NCI-H146 (cell line): ENCODE results near the gene SHISA6.

Experiments used
- DNase-seq: peaks from one replicate; lab custom pipeline; 2025; lab: John Stamatoyannopoulos, UW

Gene SHISA6

GRCh38 chr17:11353601-11354000, 112.6 kb downstream of the SHISA6 start:
- no peak for DNase-seq

DNA sequence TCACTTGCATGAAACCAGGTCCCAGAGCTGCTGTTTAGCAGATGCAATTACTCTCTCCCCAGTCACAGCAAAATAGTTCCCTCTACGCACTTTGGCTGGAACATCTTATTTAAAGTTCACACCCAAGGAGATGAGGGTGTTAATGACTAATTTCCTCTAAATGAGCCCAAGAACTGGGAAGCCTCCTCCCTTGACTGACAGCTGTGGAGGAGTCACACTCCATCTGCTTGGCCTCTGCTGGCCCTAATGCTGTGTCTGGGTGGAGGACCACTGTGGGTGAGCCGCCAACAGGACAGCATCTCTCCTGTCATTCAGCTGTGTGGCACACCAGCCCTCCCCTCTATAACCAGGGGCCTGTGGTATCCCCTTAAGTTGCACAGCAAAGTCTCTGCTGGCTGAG, 115.4 kb downstream of the SHISA6 start:
- DNase-seq: no peak

DNA sequence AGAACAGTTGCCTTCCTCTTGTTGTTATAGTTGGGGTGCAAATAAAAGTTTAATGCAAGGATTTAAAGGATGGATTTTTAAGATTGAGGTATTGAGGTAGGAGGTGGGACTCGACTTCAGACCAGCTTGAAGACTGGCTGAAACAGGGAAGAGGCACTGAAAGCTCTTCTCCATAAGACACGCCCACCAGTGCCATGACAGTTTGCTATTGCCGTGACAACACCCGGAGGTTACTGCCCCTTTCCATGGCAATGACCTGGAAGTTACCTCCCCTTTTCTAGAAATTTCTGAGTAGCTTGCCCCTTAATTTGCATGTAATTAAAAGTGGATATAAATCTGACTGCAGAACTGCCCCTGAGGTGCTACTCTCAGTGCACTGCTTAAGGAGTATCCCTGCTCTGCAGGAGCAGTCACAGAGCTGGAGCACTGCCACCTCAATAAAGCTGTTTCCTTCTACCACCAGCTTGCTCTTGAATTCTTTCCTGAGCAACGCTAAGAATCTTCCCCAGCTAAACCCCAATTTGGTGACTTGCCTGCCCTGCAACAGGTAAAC, 122.6 kb downstream of the SHISA6 start:
- no peak for DNase-seq

DNA sequence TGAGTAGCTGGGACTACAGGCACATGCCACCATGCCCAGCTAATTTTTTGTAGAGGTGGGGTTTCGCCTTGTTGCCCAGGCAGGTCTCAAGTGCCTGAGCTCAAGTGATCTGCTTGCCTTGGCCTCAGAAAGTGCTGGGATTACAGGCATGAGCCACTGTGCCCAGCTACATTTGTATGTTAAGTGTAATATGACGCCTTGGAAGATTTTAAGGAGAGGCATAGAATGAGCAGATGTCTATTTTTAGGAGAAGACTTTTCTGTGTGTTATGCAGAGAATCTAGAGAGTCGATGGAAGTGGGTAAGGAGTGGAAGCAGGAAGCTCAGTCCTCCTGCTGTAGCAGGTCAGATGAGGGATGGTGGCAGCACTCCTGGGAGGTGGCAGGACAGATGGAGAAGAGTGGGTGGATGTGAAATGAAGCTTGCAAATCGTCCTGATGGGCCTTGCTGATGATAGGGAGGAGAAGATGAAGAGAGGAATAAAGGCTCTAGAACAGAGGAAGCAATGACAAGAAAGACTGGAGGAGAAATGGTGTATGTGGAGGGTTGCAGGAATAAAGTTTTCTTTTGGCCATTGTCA, 125.3 kb downstream of the SHISA6 start:
- no peak for DNase-seq

DNA sequence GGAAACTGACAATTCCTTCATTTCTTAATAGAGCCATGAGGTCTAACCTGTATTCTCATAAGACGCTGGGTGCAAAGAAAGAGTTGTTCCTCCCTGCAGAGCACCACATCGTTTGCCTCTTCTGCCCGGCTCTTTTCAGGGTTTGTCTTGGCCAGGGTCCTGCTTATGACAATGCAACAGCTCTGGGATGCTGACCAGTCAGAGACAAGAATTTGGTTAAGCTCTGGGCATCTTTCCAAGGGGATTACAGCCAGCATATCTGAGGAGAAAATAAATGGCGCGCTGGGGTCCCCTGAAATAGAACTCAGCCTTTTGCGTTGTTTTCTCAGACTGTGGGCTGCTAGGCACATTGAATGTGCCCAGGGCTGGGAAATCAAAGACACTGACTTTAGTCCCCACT, 128.6 kb downstream of the SHISA6 start:
- DNase-seq: no peak

- DNase-seq: no peak
Observed at GRCh38 chr17:11372692-11373091, 131.7 kb downstream of the SHISA6 start.

DNA sequence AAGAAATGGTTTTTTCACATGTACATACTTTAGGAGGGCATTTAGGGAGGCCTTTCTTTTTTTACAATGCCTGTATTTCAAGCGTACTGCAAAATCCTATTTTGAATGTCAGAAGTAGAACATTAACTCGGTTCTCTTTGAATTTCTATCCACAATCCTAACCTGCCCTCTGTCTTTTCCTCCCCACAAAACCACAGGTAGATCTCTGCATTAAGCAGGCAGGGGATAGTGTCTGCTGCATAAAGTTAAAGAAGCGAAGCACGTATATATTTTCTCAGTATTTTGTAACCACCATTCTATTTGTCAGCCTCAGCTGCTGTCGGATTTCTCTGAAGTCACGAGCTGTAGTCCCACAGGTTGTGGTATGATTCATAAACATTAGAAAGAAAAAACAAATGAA, 137.5 kb downstream of the SHISA6 start:
- DNase-seq: no peak

- no peak for DNase-seq
Observed at GRCh38 chr17:11380761-11381160, 139.7 kb downstream of the SHISA6 start.

DNA sequence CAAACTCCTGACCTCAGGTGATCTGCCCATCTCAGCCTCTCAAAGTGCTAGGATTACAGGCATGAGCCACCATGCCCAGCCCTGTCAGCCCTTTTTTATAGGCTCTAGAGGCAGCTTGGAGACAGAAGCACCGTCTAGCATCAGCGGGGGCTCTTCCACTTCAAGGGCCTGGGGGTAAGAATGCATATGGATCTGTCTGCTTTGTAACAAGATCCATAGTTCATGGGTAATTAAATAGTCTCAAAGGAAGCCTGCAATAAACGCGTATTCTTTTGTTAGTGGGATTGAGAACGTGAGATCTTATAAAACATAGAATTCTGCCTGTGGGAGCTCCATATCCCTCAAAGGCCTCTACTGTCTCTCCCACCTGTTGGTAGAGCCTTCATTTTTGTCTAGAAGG, 142.1 kb downstream of the SHISA6 start:
- DNase-seq: no peak

DNA sequence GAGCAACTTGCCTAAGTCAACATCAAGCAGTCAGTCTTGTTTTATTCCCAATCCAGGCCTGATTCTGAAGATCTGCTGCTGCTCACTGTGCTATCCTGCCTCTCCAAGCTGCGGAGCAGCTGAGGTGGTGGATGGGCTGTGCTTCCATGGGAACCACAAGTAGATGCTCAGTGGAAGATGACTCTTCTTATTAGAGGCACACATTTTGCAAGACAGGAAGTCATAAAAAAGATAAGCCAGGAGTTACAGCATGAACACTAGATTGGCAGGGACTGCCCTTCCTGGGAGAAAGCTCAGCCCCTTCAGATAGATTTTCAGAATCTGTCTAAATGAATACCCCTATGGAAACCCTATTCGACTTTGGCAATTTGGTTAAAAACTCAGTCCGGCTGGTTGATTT, 143.1 kb downstream of the SHISA6 start:
- DNase-seq: no peak

DNA sequence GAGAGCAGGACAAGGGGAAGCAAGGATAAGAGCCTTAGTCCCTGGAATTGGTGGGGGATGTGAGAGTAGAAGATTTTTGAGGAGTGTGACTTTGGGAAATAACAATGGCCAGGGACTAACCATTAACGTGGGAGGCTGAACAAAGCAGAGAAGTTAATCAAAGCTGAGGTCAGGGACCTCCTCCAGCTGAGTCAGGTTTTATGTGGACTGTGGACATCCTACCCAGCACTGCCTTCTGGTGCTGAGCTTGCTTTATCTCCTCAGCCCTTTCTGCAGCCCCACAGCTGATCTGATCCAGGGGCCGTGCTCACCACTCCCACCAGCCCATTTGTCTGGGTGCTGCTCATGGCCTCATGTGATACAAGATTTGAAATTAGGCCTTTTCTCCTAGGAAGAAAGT, 146.6 kb downstream of the SHISA6 start:
- no peak for DNase-seq

- DNase-seq: no peak
Observed at GRCh38 chr17:11388054-11388453, 147.0 kb downstream of the SHISA6 start.

GRCh38 chr17:11389583-11389982, 148.6 kb downstream of the SHISA6 start:
- DNase-seq: no peak

DNA sequence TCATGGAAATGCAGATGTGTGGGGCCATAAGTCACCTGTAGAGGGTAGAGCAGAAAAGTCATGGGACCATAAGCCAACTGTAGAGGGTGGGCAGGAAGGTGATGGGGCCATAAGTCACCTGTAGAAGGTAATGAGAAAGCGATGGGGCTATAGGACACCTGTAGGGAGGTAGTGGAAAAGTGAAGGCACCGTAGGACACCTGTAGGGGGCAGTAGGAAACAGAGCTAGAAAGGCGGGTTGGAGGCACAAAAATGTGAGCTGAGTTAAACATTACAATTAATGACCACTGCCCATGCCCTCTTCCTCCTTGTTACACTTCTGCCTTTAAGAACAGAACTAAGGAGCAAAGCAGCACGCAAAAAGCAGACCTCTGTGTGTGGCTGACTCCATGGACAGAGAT, 150.1 kb downstream of the SHISA6 start:
- DNase-seq: no peak

DNA sequence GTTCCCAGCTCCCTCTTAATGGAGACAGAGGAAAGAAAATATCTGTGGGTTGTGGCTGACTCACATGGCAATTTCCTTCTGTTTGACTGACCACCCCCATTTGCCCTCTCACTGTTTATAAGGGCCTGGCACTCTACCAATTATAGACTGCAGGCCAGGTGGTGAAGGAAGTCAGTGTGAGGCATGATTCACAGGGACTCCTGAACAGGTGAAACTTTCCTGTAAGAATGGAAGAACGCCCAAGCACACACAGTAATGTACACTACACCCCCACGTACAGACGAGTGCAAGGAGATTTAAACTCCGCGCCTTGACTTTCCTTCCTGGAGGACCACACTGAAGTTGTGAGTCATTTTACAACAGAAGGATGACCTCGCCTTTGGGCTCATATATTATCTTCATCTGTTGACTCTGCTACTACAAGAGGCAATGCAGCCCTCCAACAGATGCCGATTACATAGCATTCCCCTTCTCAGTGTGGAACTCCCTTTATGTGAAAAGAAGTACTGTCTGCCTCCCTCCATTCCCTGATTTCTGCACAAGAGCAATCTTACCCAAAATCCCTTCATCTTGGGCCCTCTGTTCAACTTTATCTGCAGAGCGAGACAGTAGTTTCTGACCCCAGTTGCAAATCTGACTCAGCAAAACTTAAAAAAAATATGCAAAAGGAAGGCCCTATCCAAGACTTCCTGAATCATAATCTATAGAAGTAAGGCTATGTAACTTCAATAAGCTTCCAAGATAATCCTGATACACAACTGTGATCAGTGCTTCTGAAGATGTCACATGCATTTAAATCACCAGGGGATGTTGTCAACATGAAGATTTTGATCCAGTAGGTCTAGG, 163.6 kb downstream of the SHISA6 start:
- DNase-seq: no peak

DNA sequence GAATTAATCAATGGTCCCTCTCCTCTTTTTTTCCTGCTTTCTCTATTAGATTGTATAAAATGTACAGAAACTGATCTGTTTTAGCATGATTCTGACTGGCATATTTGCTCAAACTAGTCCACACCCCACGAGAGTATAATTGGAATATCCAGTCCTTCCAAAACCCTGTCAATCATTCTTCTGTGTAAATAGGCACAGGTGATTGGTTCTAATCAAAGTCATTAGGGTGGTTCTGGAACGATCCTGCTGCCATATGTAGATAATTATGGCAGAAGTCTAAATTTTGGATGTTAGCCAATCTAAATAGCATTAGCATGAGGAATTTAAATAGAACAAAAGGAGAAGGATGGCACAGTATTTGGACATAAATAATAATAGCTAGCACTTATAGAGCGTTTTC, 165.7 kb downstream of the SHISA6 start:
- DNase-seq: no peak

GRCh38 chr17:11412654-11413053, 171.6 kb downstream of the SHISA6 start:
- DNase-seq: no peak

- no peak for DNase-seq
Observed at GRCh38 chr17:11418342-11418741, 177.3 kb downstream of the SHISA6 start.

GRCh38 chr17:11430751-11431150, 189.7 kb downstream of the SHISA6 start:
- DNase-seq: no peak

DNA sequence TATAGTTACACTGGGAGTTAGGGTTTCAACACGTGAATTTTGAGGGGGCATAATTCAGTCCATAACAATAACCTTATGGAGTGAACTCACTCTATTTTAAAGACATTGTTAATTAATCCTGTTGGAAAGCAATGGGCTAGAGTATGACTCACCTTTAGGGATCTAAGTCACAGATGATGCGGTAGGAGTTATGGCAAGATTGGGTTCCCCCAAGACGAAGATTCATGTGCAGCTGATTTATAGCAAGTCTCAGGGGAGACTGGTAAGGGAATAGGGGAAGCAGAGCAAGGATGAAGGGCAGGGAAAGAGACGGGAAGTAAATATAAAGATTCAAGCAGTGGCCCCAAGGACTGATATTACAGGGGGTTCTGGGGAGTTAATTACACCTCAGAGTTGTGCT, 197.7 kb downstream of the SHISA6 start:
- no peak for DNase-seq

GRCh38 chr17:11441004-11441403, 200.0 kb downstream of the SHISA6 start:
- DNase-seq: no peak

DNA sequence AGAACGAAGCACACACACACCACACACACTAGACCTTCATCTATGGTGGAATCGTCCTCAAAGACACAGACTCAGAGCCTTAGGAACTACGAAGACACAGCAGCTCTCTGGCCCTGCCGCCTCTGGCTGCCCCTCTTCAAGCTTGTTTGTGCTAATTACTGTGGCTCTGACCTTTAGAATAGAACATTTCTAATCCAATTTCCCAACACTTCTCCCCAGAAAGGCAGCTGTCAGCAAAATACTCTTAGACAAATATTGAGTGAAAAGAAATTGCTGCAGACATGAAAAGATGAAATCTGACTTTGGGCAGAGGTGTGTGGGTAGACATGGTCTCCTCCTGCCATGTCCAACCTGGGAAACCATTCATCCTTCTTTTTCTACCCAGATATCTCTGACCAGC, 205.3 kb downstream of the SHISA6 start:
- no peak for DNase-seq

GRCh38 chr17:11454096-11454495, 213.1 kb downstream of the SHISA6 start:
- DNase-seq: no peak

DNA sequence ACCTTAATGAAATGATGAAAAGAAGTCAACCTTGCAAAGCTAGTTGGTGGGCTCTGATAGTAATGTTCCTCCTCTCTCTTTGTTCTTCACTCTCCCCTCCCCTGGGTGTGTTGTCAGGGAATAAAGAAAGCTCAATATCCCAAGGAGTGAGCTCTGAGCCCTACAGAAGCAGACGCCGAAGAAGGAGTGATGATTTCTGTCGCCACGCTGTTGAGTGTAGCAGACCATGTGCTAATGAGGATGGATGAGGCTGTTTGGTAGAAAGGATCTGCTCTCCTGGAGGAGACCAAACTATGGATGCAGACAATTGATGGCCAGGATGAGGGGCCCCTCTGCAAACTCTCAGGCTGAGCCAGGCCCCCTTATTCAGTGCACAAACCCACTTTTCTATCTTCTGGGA, 217.3 kb downstream of the SHISA6 start:
- DNase-seq: no peak
